Tibial nerve (tissue), 3 donors: Measurements from ENCODE around the gene UGT1A8.

Experiments
- POLR2A ChIP-seq, 2 donors: fragments of 450-650 bp; IDR thresholded peaks; one replicate each; pipeline ENCODE4 v1.6.1; 2017; ENCODE audit warnings: antibody characterized with exemption in 2 of 2, mild to moderate bottlenecking in 2 of 2, moderate library complexity in 2 of 2
- TF ChIP-seq, protein P1 (sequence below), 5 experiments: fragments of 200-600 bp in 3 of 5; fragments of 450-650 bp in 2 of 5; sonication (generic) in 3 of 5; IDR thresholded peaks; one replicate each; pipeline ENCODE4 v1.5.1; 2016 to 2019; ENCODE audit warnings: antibody characterized with exemption in 5 of 5, mild to moderate bottlenecking in 3 of 5, moderate library complexity in 2 of 5

DNA sequence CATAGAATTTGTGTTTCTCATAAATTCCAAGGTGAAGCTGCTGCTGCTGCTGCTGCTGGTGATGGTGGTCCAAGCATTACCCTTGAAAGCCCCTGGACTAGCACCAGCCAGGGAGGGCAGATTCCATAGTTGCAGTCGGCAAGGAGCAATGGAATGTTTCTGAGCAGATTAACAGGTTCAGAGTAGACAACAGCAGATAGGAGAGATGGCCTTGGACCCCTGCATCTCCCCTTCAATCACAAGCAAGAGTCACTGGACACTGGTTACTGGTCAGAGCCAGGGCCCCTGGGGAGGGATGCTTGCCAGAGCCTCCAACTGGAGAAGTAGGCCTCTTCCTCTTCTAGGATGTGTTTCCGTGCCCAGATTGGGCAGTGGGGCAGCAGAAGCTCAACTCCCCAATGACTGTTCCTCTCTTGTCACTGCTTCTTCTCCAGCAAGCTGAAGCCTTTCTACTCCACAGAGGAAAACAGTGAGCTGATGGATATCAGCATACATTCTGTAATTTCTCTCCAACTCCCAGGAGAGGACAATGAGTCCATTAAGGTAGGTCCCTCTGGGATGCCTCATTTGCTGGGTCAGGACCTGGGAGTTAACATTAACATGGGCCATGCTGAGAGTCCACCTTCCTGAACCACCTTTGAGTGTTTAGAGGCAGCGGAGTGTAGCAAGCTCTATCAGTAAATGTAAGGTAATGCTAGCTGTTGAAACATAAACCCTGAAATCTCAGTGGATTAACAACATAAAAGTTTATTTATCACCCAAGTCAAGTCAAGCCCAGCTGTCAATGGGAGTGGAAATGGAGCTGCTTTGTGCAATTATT lies 196.0 kb downstream of the UGT1A8 start:
- TF ChIP-seq, protein P1, sequence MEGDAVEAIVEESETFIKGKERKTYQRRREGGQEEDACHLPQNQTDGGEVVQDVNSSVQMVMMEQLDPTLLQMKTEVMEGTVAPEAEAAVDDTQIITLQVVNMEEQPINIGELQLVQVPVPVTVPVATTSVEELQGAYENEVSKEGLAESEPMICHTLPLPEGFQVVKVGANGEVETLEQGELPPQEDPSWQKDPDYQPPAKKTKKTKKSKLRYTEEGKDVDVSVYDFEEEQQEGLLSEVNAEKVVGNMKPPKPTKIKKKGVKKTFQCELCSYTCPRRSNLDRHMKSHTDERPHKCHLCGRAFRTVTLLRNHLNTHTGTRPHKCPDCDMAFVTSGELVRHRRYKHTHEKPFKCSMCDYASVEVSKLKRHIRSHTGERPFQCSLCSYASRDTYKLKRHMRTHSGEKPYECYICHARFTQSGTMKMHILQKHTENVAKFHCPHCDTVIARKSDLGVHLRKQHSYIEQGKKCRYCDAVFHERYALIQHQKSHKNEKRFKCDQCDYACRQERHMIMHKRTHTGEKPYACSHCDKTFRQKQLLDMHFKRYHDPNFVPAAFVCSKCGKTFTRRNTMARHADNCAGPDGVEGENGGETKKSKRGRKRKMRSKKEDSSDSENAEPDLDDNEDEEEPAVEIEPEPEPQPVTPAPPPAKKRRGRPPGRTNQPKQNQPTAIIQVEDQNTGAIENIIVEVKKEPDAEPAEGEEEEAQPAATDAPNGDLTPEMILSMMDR (IDR thresholded peaks at IDR 0.05): no peak
- TF ChIP-seq POLR2A (IDR thresholded peaks at IDR 0.05): no peak
